Upper lobe of left lung (tissue), 6 donors: ENCODE results near the gene LATS2. TPM values are rescaled to one million over a fixed set of nuclear protein-coding genes. Genes with fewer than 3 reads are reported as not detected.

Source experiments
- ATAC-seq, 2 donors: fragments of 200-7000 bp; cut with Tn5 transposase; one replicate each; pipeline ENCODE4 v1.9.1; 2022; ENCODE audit warnings: mild to moderate bottlenecking in 2 of 2, moderate library complexity in 2 of 2; ENCODE audit not compliant: low FRiP score in 2 of 2
- DNase-seq, 2 donors: peaks; one replicate each; pipeline ENCODE4 v3.0.0-alpha.2; 2019 to 2020
- H3K27ac ChIP-seq, 4 donors: fragments of 200-600 bp; sonication (generic); one replicate each; pipeline ENCODE4 v1.5.1; 2016 to 2019
- H3K27me3 ChIP-seq, 4 donors: fragments of 200-600 bp; sonication (generic); one replicate each; pipeline ENCODE4 v1.5.1; 2017 to 2019
- H3K36me3 ChIP-seq, 4 donors: fragments of 200-600 bp; sonication (generic); one replicate each; pipeline ENCODE4 v1.5.1; 2016 to 2019
- H3K4me1 ChIP-seq, 4 donors: fragments of 200-600 bp; sonication (generic); one replicate each; pipeline ENCODE4 v1.5.1; 2018 to 2019
- H3K4me3 ChIP-seq, 4 donors: fragments of 200-600 bp; sonication (generic); one replicate each; pipeline ENCODE4 v1.5.1; 2017 to 2019; ENCODE audit warnings: mild to moderate bottlenecking in 2 of 4, moderate library complexity in 1 of 4
- H3K9me3 ChIP-seq, 4 donors: fragments of 200-600 bp; sonication (generic); one replicate each; pipeline ENCODE4 v1.5.1; 2018 to 2019
- EP300 ChIP-seq, 4 donors: sonication (generic); formaldehyde crosslinking; IDR thresholded peaks; one replicate each; pipeline ENCODE4 v1.5.1; 2017; ENCODE audit warnings: antibody characterized with exemption in 4 of 4, control low read depth in 2 of 4
- POLR2A ChIP-seq, 4 donors: fragments of 450-650 bp; IDR thresholded peaks; one replicate each; pipeline ENCODE4 v1.5.1; 2016 to 2017; ENCODE audit warnings: antibody characterized with exemption in 4 of 4, mild to moderate bottlenecking in 2 of 4
- POLR2AphosphoS5 ChIP-seq, 2 donors: sonication (generic); formaldehyde crosslinking; IDR thresholded peaks; one replicate each; pipeline ENCODE4 v1.5.1; 2017; ENCODE audit warnings: antibody characterized with exemption in 2 of 2
- WGBS, 2 donors: methylation state at CpG; one replicate each; pipeline ENCODE4 v1.1.5; 2017 to 2018; 5-methylcytosine and 5-hydroxymethylcytosine counted together
- total RNA-seq, 6 donors: library from RNA; depleted of rRNA in 4 of 6; stranded (reverse); fragments of >200 nt in 4 of 6; gene quantifications; one replicate each; pipeline versions ENCODE4 v1.1.0 to v1.2.1, GENCODE V29; 2016 to 2021
- TF ChIP-seq, protein P1 (sequence below), 6 experiments: fragments of 450-650 bp in 4 of 6; fragments of 200-600 bp in 2 of 6; sonication (generic) in 2 of 6; IDR thresholded peaks; one replicate each; pipeline ENCODE4 v1.5.1; 2016 to 2019; ENCODE audit warnings: antibody characterized with exemption in 6 of 6
- donor health status: DM: no; HTN: no; CAD: no; lungs with moderate emphysema.
- donor health status: DM: no; HTN: yes; CAD: no; lungs with severe emphysema.

LATS2 gene
- total RNA-seq, 6 donors from 2014 or later = 26.2 to 44.4 (median 39.5) TPM

DNA sequence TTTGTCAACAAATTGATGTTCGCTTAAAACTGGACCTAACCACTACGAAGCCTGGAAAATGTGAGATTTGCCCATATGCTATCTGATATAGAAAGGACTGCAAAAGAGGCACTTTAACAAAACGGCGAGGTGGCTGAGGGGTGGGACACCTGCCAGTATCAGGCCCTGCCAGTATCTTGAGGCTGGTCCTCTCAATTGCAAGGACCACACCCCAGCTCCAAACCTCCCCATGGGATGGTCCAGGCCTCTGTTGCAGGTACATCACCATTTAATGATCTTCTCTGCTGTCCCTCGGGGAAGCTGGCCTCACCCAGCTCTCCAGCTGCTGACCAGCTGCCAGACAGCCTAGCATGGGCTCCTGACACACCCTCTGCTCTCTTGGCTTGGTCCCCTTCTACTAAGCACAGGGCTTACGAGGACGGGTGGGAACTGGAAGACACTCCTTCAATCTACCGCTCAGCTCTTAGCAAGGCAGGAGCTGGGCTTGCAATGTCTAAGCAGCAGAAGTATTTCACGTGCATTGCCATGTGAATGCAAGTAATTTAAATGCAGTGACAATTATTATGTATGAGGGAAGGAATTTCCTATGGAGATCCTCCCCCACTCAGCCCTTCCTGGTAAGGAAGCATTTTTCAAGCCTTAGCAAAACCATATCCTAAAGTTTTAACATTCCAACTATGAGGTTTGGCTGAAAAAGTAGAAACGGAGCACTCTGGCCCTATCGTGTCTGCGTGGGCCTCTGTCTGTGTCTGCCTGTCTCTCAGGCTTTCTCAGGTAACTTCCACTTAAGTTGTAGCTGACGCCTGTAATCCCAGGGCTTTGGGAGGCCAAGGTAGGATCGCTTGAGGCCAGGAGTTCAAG is 63.9 kb downstream of the LATS2 start:
- 66 to 70% methylated on average over 13 to 14 of the region's 14 CpGs for WGBS, 2 donors

DNA sequence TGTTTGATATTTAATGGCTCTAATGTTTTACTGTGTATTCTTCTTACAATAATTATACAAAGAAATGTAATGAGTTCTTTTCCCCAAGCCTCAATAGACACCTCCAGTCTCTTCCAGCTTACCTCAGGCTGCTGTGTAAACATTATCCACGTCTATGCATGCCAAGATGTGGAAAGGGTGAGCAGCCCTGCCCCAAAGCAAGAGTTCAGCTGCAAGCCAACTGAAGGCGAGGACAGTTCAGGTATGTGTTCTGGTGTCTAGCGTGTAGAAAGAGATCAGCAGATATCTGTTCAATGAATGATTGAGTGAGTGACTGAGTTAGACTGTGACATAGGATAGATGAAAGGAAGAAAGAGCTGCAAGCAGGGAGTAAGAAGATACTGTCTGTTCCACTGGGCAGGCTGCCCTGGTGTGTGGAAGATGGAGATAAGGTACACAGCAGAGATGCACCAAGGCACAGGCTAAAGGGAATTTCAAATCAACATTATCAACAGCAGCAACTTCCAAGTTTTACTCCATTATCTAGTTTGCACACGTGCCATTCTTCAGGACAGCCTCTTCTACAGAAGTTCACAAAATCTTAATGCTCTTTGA is 66.0 kb downstream of the LATS2 start:
- TF ChIP-seq, protein P1, sequence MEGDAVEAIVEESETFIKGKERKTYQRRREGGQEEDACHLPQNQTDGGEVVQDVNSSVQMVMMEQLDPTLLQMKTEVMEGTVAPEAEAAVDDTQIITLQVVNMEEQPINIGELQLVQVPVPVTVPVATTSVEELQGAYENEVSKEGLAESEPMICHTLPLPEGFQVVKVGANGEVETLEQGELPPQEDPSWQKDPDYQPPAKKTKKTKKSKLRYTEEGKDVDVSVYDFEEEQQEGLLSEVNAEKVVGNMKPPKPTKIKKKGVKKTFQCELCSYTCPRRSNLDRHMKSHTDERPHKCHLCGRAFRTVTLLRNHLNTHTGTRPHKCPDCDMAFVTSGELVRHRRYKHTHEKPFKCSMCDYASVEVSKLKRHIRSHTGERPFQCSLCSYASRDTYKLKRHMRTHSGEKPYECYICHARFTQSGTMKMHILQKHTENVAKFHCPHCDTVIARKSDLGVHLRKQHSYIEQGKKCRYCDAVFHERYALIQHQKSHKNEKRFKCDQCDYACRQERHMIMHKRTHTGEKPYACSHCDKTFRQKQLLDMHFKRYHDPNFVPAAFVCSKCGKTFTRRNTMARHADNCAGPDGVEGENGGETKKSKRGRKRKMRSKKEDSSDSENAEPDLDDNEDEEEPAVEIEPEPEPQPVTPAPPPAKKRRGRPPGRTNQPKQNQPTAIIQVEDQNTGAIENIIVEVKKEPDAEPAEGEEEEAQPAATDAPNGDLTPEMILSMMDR (IDR thresholded peaks at IDR 0.05) = no peak
- TF ChIP-seq POLR2A (IDR thresholded peaks at IDR 0.05) (no peak), POLR2AphosphoS5 (IDR thresholded peaks at IDR 0.05) (no peak), EP300 (IDR thresholded peaks at IDR 0.05) (no peak)
- peaks cover 6 to 15% (median 12%) of the 10 kb centered on the region in 4 donors for H3K4me1 ChIP-seq
- peaks cover 0 to 33% (median 14%) of the 10 kb centered on the region in 4 donors for H3K36me3 ChIP-seq
- no peak overlapping the region for H3K27ac ChIP-seq
- no peaks in the 10 kb centered on the region for H3K27me3 ChIP-seq
- 68 to 76% methylated on average over 4 of the region's 4 CpGs for WGBS, 2 donors
- H3K9me3 ChIP-seq = no peaks in the 10 kb centered on the region
- ATAC-seq = no peak
- DNase-seq = no peak
- H3K4me3 ChIP-seq = no peak overlapping the region

More for the DNA sequence above, 63.9 kb downstream of the LATS2 start:
- no peak for TF ChIP-seq EP300 (IDR thresholded peaks at IDR 0.05)
- no peak for TF ChIP-seq POLR2A (IDR thresholded peaks at IDR 0.05)
- TF ChIP-seq, protein P1 (IDR thresholded peaks at IDR 0.05) = no peak
- no peak for TF ChIP-seq POLR2AphosphoS5 (IDR thresholded peaks at IDR 0.05)
- Histone ChIP-seq H3K4me1 (peaks cover 6 to 15% (median 12%) of the 10 kb centered on the region in 4 donors), H3K27ac (no peak overlapping the region), H3K9me3 (peaks cover 0 to 8% (median 2%) of the 10 kb centered on the region in 4 donors), H3K27me3 (no peaks in the 10 kb centered on the region), H3K4me3 (no peak overlapping the region), H3K36me3 (peaks cover 0 to 15% (median 3%) of the 10 kb centered on the region in 4 donors)
- DNase-seq = no peak
- ATAC-seq = peak; percentile 27 to 85

DNA sequence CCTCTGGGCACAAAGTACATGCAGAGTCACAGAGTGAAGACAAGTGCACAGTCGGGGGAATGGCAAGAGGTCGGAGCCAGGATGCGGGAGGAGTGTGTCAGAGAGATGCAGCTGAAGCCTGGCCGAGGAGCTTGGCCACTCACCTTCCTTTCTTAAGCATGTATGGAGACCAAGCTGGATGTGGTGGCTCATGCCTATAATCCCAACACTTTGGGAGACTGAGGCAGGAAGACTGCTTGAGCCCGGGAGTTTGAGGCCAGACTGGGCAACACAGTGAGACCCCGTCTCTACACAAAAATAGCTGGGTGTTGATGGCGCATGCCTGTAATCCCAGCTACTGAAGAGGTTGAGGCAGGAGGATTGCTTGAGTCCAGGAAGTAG is 67.0 kb downstream of the LATS2 start:
- Histone ChIP-seq H3K27ac (no peak overlapping the region), H3K4me3 (no peak overlapping the region), H3K9me3 (no peaks in the 10 kb centered on the region), H3K4me1 (peaks cover 6 to 15% (median 12%) of the 10 kb centered on the region in 4 donors), H3K27me3 (no peaks in the 10 kb centered on the region), H3K36me3 (peaks cover 0 to 42% (median 18%) of the 10 kb centered on the region in 4 donors)
- TF ChIP-seq, protein P1 (IDR thresholded peaks at IDR 0.05) = no peak
- TF ChIP-seq POLR2A (IDR thresholded peaks at IDR 0.05) (no peak), POLR2AphosphoS5 (IDR thresholded peaks at IDR 0.05) (no peak), EP300 (IDR thresholded peaks at IDR 0.05) (no peak)
- no peak for ATAC-seq
- no peak for DNase-seq
- WGBS, 2 donors = 93 to 97% methylated on average over 7 of the region's 7 CpGs

DNA sequence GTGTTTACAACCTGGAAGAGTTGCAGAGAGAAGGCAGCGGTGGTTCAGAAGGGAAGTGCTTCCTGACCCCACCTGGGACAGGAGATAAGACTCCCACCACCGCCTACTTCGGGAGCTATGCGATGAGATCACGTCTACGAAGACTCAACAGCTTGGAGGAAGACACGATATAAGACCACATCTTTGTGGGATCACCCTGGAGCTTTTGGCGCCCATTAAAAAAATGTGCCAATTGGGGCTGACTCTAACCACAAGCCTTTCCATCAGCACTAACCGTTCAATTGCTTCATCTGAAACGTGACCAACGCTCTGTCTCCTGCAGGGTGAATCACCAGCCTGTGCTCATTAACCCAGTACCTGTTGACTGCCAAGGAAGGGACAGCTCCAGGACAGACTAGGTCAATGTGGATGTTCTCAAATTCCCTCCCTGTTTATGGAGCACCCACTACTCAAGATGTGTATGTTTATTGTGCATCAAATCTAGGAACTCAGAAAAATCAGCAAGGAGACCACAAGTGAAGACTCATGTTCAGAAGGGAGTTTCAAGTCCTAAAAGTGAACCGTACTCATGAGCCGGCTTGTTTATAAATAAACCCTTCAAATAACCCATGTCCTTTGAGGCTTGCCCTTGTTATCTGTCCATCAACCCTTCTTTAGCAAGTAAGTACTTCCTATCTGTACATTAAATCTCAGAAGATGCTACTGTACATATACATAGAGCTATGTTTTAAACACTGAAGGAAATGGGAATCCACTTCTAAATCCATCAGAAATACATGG is 67.5 kb downstream of the LATS2 start:
- no peaks in the 10 kb centered on the region for H3K27me3 ChIP-seq
- peaks cover 6 to 15% (median 12%) of the 10 kb centered on the region in 4 donors for H3K4me1 ChIP-seq
- no peak for TF ChIP-seq POLR2A (IDR thresholded peaks at IDR 0.05)
- H3K4me3 ChIP-seq = no peak overlapping the region
- WGBS, 2 donors = 63 to 71% methylated on average over 13 of the region's 13 CpGs
- DNase-seq (no peak), ATAC-seq (peak in 1 of 2 donors; percentile 46)
- no peak overlapping the region for H3K27ac ChIP-seq
- H3K9me3 ChIP-seq = no peaks in the 10 kb centered on the region
- peaks cover under 1 to 45% (median 23%) of the 10 kb centered on the region in 4 donors for H3K36me3 ChIP-seq

DNA sequence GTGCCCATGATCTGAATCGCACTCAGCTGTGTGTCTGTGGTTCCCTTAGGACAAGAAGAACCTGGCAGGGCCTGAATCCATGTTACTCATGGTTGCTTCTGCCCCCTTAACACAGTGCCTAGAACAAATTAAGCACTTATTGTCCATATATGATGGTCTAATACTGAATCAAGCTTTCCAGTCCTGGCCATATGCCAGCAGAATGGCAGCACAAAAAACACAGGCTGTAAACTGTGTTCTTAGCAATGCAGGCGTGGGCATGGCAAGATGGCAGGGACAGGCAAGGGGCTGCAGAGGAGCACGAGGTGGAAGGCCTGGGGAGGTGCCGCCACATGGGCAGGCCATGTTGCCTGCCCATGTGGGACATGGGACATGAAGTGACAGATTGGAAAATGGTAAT is 68.2 kb downstream of the LATS2 start:
- no peaks in the 10 kb centered on the region for H3K9me3 ChIP-seq
- no peak overlapping the region for H3K4me3 ChIP-seq
- TF ChIP-seq, protein P1 (IDR thresholded peaks at IDR 0.05) = no peak
- TF ChIP-seq POLR2A (IDR thresholded peaks at IDR 0.05) (no peak), POLR2AphosphoS5 (IDR thresholded peaks at IDR 0.05) (no peak)
- peaks cover 6 to 10% (median 10%) of the 10 kb centered on the region in 4 donors for H3K4me1 ChIP-seq
- H3K36me3 ChIP-seq = peaks cover 4 to 45% (median 27%) of the 10 kb centered on the region in 4 donors
- DNase-seq (no peak), ATAC-seq (no peak)
- no peaks in the 10 kb centered on the region for H3K27me3 ChIP-seq
- no peak overlapping the region for H3K27ac ChIP-seq
- WGBS, 2 donors = 88 to 98% methylated on average over 4 of the region's 4 CpGs
